Measurements from ENCODE around the gene SSR1. TPM values are rescaled to one million over a fixed set of nuclear protein-coding genes. Genes with fewer than 3 reads are reported as not detected.

SSR1 gene
- total and polyA plus RNA-seq, 4 donors = 43.6 to 115 (median 79.9) TPM

DNA sequence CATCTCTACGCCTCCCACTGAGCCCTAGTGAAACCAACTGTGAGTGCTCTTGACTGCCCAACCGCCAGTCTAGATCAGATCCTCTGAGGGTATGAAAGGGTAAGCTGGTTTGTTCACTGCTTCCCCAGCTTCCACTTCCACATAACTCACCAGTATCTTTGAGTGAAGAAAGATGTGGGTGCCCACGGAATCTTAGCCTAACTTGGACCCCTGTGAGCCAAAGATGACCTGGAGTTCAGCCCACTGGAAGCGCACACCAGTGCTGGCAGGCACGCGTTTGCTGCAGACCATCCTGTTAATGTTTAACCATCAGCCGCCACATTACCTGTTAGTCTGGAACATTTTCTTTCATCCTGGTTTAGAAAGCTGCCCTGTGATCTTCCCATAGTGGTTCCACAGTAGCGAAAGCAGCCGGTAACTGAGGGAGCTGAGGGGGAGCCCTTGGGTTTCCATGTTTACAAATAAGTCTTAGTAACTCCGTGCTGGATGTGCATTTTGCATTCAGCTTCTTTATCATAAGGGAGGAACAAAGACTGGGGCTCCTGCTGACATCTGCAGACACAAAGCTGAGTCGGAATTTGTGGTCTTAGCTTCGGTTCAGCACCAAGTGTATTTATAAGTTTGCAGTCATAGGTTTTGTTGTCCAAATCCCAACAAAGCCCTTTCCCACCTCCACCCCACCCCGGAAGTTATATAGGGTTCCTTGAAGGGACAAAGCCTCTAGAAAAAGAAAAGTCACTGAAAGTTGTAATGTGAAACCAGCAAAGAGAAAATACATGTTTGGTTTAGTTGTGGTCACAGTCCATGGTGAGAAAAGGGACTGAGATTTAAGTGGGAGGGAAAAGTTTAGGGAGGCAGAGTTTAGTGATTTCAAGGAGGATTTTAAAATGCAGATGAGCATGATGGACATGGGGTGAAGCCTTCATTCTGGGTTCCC lies 71.0 kb downstream of the SSR1 start (continued):
- TF ChIP-seq TAF1 (conservative IDR thresholded peaks at IDR 0.05) (peak; percentile 93), FOXA1 (IDR thresholded peaks at IDR 0.05) (peak; percentile 30), ZBTB33 (IDR thresholded peaks at IDR 0.05) (peak; percentile 15), NR2F2 (IDR thresholded peaks at IDR 0.05) (no peak), HNF4G (IDR thresholded peaks at IDR 0.05) (no peak), ATF3 (IDR thresholded peaks at IDR 0.05) (no peak), EGR1 (IDR thresholded peaks at IDR 0.05; ENCODE audit: low read depth in 2 of 2) (peak in 1 of 2 donors; percentile 11)

DNA sequence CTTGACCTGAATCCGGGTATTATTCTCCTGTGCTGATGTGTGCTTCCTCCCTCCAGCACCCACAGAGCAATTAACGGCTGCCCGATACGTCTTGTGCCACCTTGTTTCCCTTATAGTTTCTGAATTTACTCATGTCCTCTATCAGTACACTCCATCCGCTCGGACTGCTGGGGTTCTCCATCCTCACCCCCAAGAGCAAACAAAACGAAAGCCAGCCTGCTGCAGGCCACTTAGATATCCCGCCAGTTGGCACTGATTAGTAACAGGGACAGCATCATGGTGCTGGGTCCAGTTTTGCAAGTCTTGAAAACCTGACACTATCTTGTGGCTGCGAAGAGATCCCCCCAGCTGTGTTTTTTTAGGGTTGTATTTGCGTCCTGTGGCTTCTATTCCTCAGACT lies 71.8 kb downstream of the SSR1 start:
- Histone ChIP-seq H3K27me3 (ENCODE audit: control insufficient read depth in 4 of 4, insufficient read depth in 4 of 4, low read length in 3 of 4) (no peaks in the 10 kb centered on the region), H3K27ac (ENCODE audit: low read depth in 1 of 2, low read length in 2 of 2) (peak overlapping the region; percentile 83 to 85)
- DNase-seq (ENCODE audit: low spot score) = no peak

More for the DNA sequence above, 71.8 kb downstream of the SSR1 start:
- Histone ChIP-seq H3K4me3 (ENCODE audit: low read depth in 1 of 3, low read length in 3 of 3) (no peak overlapping the region), H3K4me1 (ENCODE audit: control insufficient read depth in 4 of 4, insufficient read depth in 4 of 4, low read length in 3 of 4) (peaks cover 11 to 63% (median 53%) of the 10 kb centered on the region in 4 donors), H3K9ac (ENCODE audit: low read depth in 1 of 2, low read length in 2 of 2) (no peak overlapping the region), H3K9me3 (ENCODE audit: control insufficient read depth in 4 of 4, low read length in 3 of 4) (no peaks in the 10 kb centered on the region), H3K36me3 (ENCODE audit: control insufficient read depth in 4 of 4, insufficient read depth in 3 of 4, low read depth in 1 of 4, low read length in 3 of 4) (peaks cover 0 to 9% (median 6%) of the 10 kb centered on the region in 4 donors)
- TF ChIP-seq RXRA (IDR thresholded peaks at IDR 0.05) (peak in 1 of 2 donors; percentile 18), HNF4G (IDR thresholded peaks at IDR 0.05) (no peak), ZBTB33 (IDR thresholded peaks at IDR 0.05) (no peak), TAF1 (conservative IDR thresholded peaks at IDR 0.05) (no peak), SP1 (IDR thresholded peaks at IDR 0.05) (no peak), RAD21 (IDR thresholded peaks at IDR 0.05) (peak; percentile 15 to 32), YY1 (IDR thresholded peaks at IDR 0.05) (peak; percentile 36), EGR1 (IDR thresholded peaks at IDR 0.05; ENCODE audit: low read depth in 2 of 2) (no peak), FOXA2 (IDR thresholded peaks at IDR 0.05) (no peak), HNF4A (conservative IDR thresholded peaks at IDR 0.05) (peak; percentile 25 to 48), GABPA (IDR thresholded peaks at IDR 0.05 in 1 of 2, conservative IDR thresholded peaks at IDR 0.05 in 1 of 2) (no peak), ATF3 (IDR thresholded peaks at IDR 0.05) (no peak), JUND (IDR thresholded peaks at IDR 0.05) (peak in 1 of 2 donors; percentile 13), FOXA1 (IDR thresholded peaks at IDR 0.05) (no peak), NR2F2 (IDR thresholded peaks at IDR 0.05) (no peak)
- TF ChIP-seq, protein P1, sequence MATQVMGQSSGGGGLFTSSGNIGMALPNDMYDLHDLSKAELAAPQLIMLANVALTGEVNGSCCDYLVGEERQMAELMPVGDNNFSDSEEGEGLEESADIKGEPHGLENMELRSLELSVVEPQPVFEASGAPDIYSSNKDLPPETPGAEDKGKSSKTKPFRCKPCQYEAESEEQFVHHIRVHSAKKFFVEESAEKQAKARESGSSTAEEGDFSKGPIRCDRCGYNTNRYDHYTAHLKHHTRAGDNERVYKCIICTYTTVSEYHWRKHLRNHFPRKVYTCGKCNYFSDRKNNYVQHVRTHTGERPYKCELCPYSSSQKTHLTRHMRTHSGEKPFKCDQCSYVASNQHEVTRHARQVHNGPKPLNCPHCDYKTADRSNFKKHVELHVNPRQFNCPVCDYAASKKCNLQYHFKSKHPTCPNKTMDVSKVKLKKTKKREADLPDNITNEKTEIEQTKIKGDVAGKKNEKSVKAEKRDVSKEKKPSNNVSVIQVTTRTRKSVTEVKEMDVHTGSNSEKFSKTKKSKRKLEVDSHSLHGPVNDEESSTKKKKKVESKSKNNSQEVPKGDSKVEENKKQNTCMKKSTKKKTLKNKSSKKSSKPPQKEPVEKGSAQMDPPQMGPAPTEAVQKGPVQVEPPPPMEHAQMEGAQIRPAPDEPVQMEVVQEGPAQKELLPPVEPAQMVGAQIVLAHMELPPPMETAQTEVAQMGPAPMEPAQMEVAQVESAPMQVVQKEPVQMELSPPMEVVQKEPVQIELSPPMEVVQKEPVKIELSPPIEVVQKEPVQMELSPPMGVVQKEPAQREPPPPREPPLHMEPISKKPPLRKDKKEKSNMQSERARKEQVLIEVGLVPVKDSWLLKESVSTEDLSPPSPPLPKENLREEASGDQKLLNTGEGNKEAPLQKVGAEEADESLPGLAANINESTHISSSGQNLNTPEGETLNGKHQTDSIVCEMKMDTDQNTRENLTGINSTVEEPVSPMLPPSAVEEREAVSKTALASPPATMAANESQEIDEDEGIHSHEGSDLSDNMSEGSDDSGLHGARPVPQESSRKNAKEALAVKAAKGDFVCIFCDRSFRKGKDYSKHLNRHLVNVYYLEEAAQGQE (IDR thresholded peaks at IDR 0.05) = no peak
- TF ChIP-seq, protein P2, sequence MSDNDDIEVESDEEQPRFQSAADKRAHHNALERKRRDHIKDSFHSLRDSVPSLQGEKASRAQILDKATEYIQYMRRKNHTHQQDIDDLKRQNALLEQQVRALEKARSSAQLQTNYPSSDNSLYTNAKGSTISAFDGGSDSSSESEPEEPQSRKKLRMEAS (IDR thresholded peaks at IDR 0.05) = no peak
- TF ChIP-seq, protein P3, sequence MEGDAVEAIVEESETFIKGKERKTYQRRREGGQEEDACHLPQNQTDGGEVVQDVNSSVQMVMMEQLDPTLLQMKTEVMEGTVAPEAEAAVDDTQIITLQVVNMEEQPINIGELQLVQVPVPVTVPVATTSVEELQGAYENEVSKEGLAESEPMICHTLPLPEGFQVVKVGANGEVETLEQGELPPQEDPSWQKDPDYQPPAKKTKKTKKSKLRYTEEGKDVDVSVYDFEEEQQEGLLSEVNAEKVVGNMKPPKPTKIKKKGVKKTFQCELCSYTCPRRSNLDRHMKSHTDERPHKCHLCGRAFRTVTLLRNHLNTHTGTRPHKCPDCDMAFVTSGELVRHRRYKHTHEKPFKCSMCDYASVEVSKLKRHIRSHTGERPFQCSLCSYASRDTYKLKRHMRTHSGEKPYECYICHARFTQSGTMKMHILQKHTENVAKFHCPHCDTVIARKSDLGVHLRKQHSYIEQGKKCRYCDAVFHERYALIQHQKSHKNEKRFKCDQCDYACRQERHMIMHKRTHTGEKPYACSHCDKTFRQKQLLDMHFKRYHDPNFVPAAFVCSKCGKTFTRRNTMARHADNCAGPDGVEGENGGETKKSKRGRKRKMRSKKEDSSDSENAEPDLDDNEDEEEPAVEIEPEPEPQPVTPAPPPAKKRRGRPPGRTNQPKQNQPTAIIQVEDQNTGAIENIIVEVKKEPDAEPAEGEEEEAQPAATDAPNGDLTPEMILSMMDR (IDR thresholded peaks at IDR 0.05; ENCODE audit: low read depth, low read length, missing input control) = no peak
- 42% methylated on average over 10 of the region's 10 CpGs for WGBS

Data from liver (tissue), 9 donors.